HG03196 (cell line): Measurements from ENCODE around the gene TSPOAP1.

ENCODE experiments used
- ATAC-seq: cut with Tn5 transposase; IDR thresholded peaks from one replicate; pipeline ENCODE4 v1.9.1; 2021; ENCODE audit not compliant: unreplicated experiment

The TSPOAP1 gene

GRCh38 chr17:58304750-58305486 lies 23.7 kb downstream of the TSPOAP1 start:
- ATAC-seq = no peak

GRCh38 chr17:58303971-58304749 lies 24.4 kb downstream of the TSPOAP1 start:
- no peak for ATAC-seq

DNA sequence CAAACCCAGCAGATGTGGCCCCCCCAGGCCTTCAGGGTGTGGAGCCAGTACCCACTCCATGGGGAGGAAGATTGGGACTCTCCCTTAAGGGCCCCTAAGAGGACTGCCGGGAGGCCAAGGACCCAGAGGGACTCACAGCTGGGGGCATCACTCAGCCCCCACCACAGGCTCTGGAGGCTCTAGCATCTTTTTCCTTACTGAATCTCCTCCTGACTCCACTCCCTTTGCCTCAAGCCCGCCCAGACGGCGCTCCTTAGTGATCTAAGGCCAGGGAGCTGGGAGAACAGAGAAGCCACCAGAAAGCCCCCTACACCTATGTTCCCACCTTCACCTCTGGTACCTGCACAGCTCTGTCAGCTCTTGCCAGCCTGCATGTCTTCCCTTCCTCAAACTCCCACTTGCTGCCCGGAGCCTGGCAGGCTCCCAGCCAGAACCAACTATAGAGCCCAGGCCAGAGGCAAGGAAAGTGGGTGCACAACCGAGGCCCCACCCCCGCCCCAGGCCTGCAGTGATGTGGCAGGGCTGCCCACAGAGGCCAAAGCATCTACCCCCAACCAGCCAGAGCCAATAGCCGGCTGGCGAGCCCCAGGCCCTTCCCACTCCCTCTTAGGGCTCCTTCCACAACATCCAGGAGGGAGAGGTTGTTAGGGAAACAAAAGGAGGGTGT lies 25.5 kb downstream of the TSPOAP1 start:
- ATAC-seq = no peak

- ATAC-seq = no peak
Measured at GRCh38 chr17:58302171-58302918, 26.2 kb downstream of the TSPOAP1 start.

- ATAC-seq = no peak
Measured at GRCh38 chr17:58301504-58302150, 27.0 kb downstream of the TSPOAP1 start.

- no peak for ATAC-seq
Measured at GRCh38 chr17:58300336-58300735, 28.3 kb downstream of the TSPOAP1 start.

GRCh38 chr17:58294034-58294433 lies 34.6 kb downstream of the TSPOAP1 start:
- ATAC-seq = no peak

- no peak for ATAC-seq
Measured at GRCh38 chr17:58291246-58291645, 37.3 kb downstream of the TSPOAP1 start.

- ATAC-seq = no peak
Measured at GRCh38 chr17:58289869-58290268, 38.7 kb downstream of the TSPOAP1 start.

GRCh38 chr17:58285422-58285810 lies 43.2 kb downstream of the TSPOAP1 start:
- no peak for ATAC-seq

- ATAC-seq = no peak
Measured at GRCh38 chr17:58284613-58285421, 43.8 kb downstream of the TSPOAP1 start.

DNA sequence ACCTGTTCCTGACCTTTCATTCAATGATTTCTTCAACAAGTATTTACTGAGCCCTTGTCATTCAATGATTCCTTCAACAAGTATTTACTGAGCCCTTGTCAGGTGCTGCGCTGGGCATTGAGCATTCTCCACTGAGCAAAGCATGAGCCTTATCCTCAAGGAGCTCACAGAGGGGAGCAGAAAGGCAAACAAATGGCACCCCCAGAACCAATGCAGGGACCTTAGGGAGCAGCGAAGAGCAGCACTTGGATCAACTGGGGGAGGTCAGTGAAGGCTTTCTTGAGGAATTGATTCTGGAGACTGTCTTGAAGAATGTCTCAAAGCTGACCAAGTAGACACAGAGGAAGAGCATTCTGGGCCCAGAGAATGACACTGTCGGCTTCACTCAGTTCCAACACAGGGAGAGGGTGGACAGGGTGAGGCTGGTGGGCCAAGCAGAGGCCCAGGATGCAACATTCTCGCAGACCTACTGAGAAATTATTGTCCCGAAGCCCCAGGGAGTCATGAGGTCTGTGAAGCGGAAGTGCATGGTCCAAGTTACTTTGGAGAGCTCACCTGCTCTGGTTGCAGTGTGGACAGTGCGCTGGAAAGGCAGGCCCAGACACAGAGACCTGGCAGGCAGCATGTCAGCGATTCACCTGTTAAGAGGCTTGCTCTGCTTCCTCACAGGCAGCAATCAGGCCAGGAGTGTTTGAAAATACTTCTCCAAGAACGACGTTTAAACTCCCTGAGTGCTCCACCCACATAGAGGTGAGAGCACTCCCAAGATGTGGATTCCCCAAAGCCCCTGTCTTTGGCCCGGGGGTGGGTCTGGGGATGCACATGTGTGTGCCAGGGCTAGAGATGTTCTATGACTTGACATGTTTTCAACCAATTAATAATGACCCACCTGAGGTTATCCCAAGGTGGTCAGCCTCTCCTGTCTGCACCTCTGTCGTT lies 44.7 kb downstream of the TSPOAP1 start:
- no peak for ATAC-seq

DNA sequence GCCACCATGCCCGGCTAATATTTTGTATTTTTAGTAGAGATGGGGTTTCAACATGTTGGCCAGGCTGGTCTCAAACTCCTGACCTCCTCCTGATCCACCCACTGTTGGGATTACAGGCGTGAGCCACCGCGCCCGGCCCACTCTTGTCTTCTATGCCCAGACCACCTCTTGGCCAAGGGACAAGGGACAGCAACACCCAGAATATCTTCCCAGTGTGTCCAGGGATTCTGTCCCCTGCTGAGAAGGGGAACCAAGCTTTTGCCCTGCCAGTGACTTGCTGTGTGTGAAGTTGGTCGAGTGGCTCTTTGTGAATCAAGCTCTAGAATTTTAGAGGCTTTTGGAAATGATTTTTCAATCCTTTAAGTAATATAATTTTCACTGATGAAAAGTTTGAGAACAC lies 46.2 kb downstream of the TSPOAP1 start:
- no peak for ATAC-seq

DNA sequence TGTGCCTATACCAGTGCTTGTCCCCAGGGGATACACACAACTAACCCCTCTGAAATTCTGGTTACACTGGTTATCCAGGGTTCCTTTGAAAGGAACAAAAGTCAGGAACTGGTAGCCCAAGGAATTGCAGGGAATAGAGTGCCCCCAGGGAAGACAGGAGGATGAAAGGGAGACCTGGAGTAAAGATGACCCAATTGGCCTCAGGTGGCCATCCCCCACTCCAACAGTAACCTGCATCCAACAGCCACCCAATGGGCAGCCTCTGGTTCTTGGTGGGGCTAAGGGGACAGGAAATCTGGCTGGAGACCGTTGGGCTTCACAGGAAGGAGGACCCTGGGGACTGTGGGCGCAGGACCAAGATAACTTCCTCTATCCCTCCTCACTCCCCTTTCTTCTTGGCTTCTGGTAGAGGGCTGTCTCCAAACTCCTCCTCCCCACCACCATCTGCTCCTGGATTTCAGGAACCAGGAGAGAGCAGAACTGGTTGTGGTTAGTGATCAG lies 47.0 kb downstream of the TSPOAP1 start:
- ATAC-seq = no peak

- no peak for ATAC-seq
Measured at GRCh38 chr17:58280480-58281217, 47.9 kb downstream of the TSPOAP1 start, which contains the start of gene MPO. Gene MPO, minus strand, starts transcription at chr17:58280935. Its CDS starts 177 bp downstream, at chr17:58280758.

DNA sequence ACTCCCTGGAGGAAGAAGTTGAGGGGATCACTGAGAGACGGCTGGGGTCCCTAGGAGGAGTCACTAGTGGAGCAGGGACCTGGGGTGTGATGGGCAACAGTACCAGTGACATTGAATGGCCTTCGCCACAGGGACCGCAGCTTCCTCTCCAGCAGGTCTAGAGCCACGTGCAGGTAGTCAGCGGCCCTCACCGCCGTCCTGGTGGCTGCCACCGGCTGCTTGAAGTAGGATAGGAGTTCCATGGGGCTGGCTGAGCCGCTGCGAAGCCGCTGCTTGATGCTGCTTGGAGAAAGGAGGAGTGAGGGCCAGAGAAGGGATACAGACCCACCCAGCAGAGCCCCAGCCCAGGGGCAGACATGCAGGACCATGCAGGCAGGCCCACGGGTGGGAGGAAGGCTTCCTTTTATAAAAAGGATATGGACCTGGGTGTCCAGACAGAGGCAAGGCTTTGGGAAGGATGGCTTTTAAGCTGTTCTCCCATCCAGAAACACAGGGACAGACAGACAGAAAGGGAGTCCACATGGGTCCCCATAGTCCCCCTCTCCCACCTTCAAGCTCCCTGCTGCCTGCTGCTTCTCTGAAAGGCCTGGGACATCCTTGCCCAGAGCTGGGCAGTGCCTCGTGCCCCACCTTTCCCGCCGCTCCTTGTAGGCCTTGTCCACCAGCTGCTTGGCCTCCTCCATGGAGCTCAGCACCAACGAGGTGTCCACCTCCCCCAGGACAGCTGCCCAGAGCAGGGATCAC lies 48.7 kb downstream of the TSPOAP1 start:
- no peak for ATAC-seq
